ENCODE data around the gene PPDPF. TPM values are rescaled to one million over a fixed set of nuclear protein-coding genes. Genes with fewer than 3 reads are reported as not detected.

PPDPF gene
- total and polyA plus RNA-seq, 2 of the 8 experiments (the other 6 are each of a cell fraction or from before 2014, with no cell fraction given) = 30.5 to 138 TPM

- DNase-seq (ENCODE audit: low read depth in 1 of 2, low spot score in 2 of 2) = no peak
- H2BK12ac ChIP-seq (ENCODE audit: low read depth, low read length) = no peak overlapping the region
- H3K18ac ChIP-seq (ENCODE audit: extremely low read depth, low read length) = no peak overlapping the region
- H3K56ac ChIP-seq (replicated peaks; ENCODE audit: insufficient read length, low read depth, low read length) = no peak overlapping the region
- H3K23me2 ChIP-seq (ENCODE audit: low read depth, low read length) = peaks cover 2% of the 10 kb centered on the region; the same call in 1 of the 2 replicates
- no peaks in the 10 kb centered on the region for H4K20me1 ChIP-seq (replicated peaks in 1 of 2; ENCODE audit: control insufficient read depth in 1 of 2, insufficient read depth in 2 of 2, low read length in 2 of 2)
- H2BK20ac ChIP-seq (ENCODE audit: low read length) = no peak overlapping the region
- no peak overlapping the region for H3K27ac ChIP-seq (ENCODE audit: low read depth, low read length)
- H3K9ac ChIP-seq (replicated peaks in 1 of 4; ENCODE audit: extremely low read depth in 1 of 4, low read depth in 3 of 4, low read length in 3 of 4) = no peak overlapping the region
- H3K4me1 ChIP-seq (replicated peaks in 1 of 4; ENCODE audit: control insufficient read depth in 3 of 4, insufficient read depth in 4 of 4, low read length in 3 of 4) = peaks cover 0 to 30% (median 16%) of the 10 kb centered on the region in 4 experiments; a peak in 5 of 7 replicates
- 85% methylated on average over 16 of the region's 18 CpGs; no CpG with 5 or more reads in 1 of the 2 experiments for WGBS, 2 experiments (ENCODE audit: extremely low coverage in 1 of 2, insufficient coverage in 1 of 2, insufficient read length in 1 of 2, insufficient replicate concordance in 2 of 2, low coverage in 1 of 2, low lambda C conversion rate in 2 of 2, missing lambda C conversion rate in 1 of 2)
- no peak overlapping the region for H3K4me2 ChIP-seq (ENCODE audit: insufficient read depth in 1 of 2, low read depth in 2 of 2, low read length in 2 of 2)
- H3K27me3 ChIP-seq (replicated peaks in 1 of 4; ENCODE audit: control insufficient read depth in 3 of 4, extremely low read depth in 1 of 4, insufficient read depth in 3 of 4, low read length in 3 of 4) = peaks cover 0 to 21% (median 14%) of the 10 kb centered on the region in 4 experiments; a peak in 6 of 7 replicates
- H2AFZ ChIP-seq (ENCODE audit: low read length) = no peak overlapping the region
- no peak overlapping the region for H4K5ac ChIP-seq (ENCODE audit: insufficient read length, low read depth, low read length)
- no peak overlapping the region for H2BK120ac ChIP-seq (replicated peaks; ENCODE audit: low read depth, low read length)
- no peaks in the 10 kb centered on the region for H3K79me2 ChIP-seq (ENCODE audit: control insufficient read depth in 1 of 2, insufficient read depth in 2 of 2, low read length in 2 of 2)
- H2AK5ac ChIP-seq (ENCODE audit: low read depth, low read length) = no peak overlapping the region
- no peak overlapping the region for H3K23ac ChIP-seq (ENCODE audit: insufficient read length)
- no peak overlapping the region for H2BK15ac ChIP-seq (ENCODE audit: low read length)
- no peaks in the 10 kb centered on the region for H3K79me1 ChIP-seq (ENCODE audit: low read depth, low read length)
- no peak overlapping the region for H3K4me3 ChIP-seq (ENCODE audit: extremely low read depth in 1 of 4, insufficient read depth in 2 of 4, low read depth in 3 of 4, low read length in 4 of 4)
- H4K91ac ChIP-seq (replicated peaks; ENCODE audit: insufficient read length, low read length) = no peak overlapping the region
- H3K4ac ChIP-seq (replicated peaks; ENCODE audit: insufficient read length, low read depth, low read length) = no peak overlapping the region
- no peak for FAIRE-seq
- no peaks in the 10 kb centered on the region for H3K36me3 ChIP-seq (ENCODE audit: control insufficient read depth in 2 of 4, insufficient read depth in 4 of 4, low read length in 3 of 4)
- H4K8ac ChIP-seq (ENCODE audit: extremely low read depth, insufficient read depth, low read length) = no peak overlapping the region
- H2BK5ac ChIP-seq (ENCODE audit: low read depth, low read length) = no peak overlapping the region
- POLR2A ChIA-PET (ENCODE audit: partially characterized antibody) = interaction anchor here (1.1 to 1.9 kb wide), 3 partner anchors 13 to 38 kb away, joined by 4 to 6 read pairs (median 6); partner anchors contain the start of genes KCNQ2 and PPDPF
- peaks cover 4% of the 10 kb centered on the region in 2 experiments; a peak in 1 of 4 replicates for H3K9me3 ChIP-seq (ENCODE audit: insufficient read depth in 2 of 2, low read depth in 1 of 2, low read length in 1 of 2)
- no peak overlapping the region for H3K14ac ChIP-seq (ENCODE audit: insufficient read length)
- CTCF ChIA-PET (ENCODE audit: partially characterized antibody) = interaction anchor here (1.1 to 4.8 kb wide), 11 partner anchors 12 to 489 kb away, joined by 3 to 39 read pairs (median 5); partner anchors contain the start of gene PTK6
- TF ChIP-seq RXRA (IDR thresholded peaks at IDR 0.05; ENCODE audit: insufficient read depth, low read depth, low read length) (no peak), JUN (IDR thresholded peaks at IDR 0.05; ENCODE audit: low read depth, low read length) (no peak), EGR1 (IDR thresholded peaks at IDR 0.05; ENCODE audit: borderline replicate concordance, low read depth, low read length) (no peak), GTF2F1 (IDR thresholded peaks at IDR 0.05; ENCODE audit: borderline replicate concordance, low read depth, low read length) (no peak), POLR2AphosphoS5 (IDR thresholded peaks at IDR 0.05; ENCODE audit: low read depth, low read length) (no peak), JUND (IDR thresholded peaks at IDR 0.05; ENCODE audit: low read length) (no peak), TBP (IDR thresholded peaks at IDR 0.05; ENCODE audit: low read depth, low read length) (no peak), SUZ12 (IDR thresholded peaks at IDR 0.05; ENCODE audit: low read length) (no peak), SP4 (IDR thresholded peaks at IDR 0.05; ENCODE audit: low read length) (no peak), FOSL1 (IDR thresholded peaks at IDR 0.05; ENCODE audit: insufficient read depth, low read depth, low read length) (no peak), HDAC2 (IDR thresholded peaks at IDR 0.05; ENCODE audit: borderline replicate concordance in 1 of 2, low read depth in 2 of 2, low read length in 2 of 2) (no peak), CTBP2 (IDR thresholded peaks at IDR 0.05; ENCODE audit: borderline replicate concordance, insufficient read depth, insufficient read length, low read length) (no peak), MAFK (IDR thresholded peaks at IDR 0.05; ENCODE audit: low read depth, low read length) (no peak)
Observed at GRCh38 chr20:63484651-63485403, 35.7 kb upstream of the PPDPF start.

Data from H1 (cell line).